ENCODE data around the gene GPC5. TPM values are rescaled to one million over a fixed set of nuclear protein-coding genes. Genes with fewer than 3 reads are reported as not detected.

Gene GPC5
- total and polyA plus RNA-seq, 10 donors = 0.04 to 0.83 (median 0.26) TPM; not detected in 3

- Histone ChIP-seq H3K27ac (no peak overlapping the region), H3K4me1 (peaks cover 0 to 7% (median 0%) of the 10 kb centered on the region in 6 donors), H3K36me3 (no peaks in the 10 kb centered on the region), H3K4me3 (no peak overlapping the region), H3K9me3 (no peaks in the 10 kb centered on the region), H3K27me3 (replicated peaks in 1 of 7) (no peaks in the 10 kb centered on the region)
- intact Hi-C loops (cut with DNase I; ENCODE audit: low total_unique reads) = no loop called here
- WGBS, 5 donors = 66 to 85% (median 78%) methylated on average over 1 of the region's 1 CpG
- no peak for DNase-seq
- no peak for TF ChIP-seq POLR2A (IDR thresholded peaks at IDR 0.05)
- no peak for TF ChIP-seq CTCF (IDR thresholded peaks at IDR 0.05 in 8 of 11, conservative IDR thresholded peaks at IDR 0.05 in 3 of 11)
- TF ChIP-seq POLR2AphosphoS5 (IDR thresholded peaks at IDR 0.05) = no peak
These were observed 1404.4 kb downstream of the GPC5 start for GRCh38 chr13:92802776-92803175.

- intact Hi-C loops (cut with DNase I; ENCODE audit: low total_unique reads) = no loop called here
- H3K9me3 ChIP-seq = no peaks in the 10 kb centered on the region
- no peaks in the 10 kb centered on the region for H3K36me3 ChIP-seq
- H3K27me3 ChIP-seq (replicated peaks in 1 of 7) = no peaks in the 10 kb centered on the region
- TF ChIP-seq POLR2AphosphoS5 (IDR thresholded peaks at IDR 0.05) = no peak
- TF ChIP-seq POLR2A (IDR thresholded peaks at IDR 0.05) = no peak
- no peak for TF ChIP-seq CTCF (IDR thresholded peaks at IDR 0.05 in 8 of 11, conservative IDR thresholded peaks at IDR 0.05 in 3 of 11)
- no peak overlapping the region for H3K27ac ChIP-seq
- H3K4me3 ChIP-seq = no peak overlapping the region
- 72 to 81% (median 77%) methylated on average over 1 of the region's 1 CpG for WGBS, 5 donors
- H3K4me1 ChIP-seq = peaks cover 0 to 7% (median 0%) of the 10 kb centered on the region in 6 donors
- DNase-seq = no peak
These were observed 1405.9 kb downstream of the GPC5 start for GRCh38 chr13:92804346-92804745.

GRCh38 chr13:92804926-92805325, 1406.5 kb downstream of the GPC5 start:
- TF ChIP-seq POLR2AphosphoS5 (IDR thresholded peaks at IDR 0.05) (no peak), CTCF (IDR thresholded peaks at IDR 0.05 in 8 of 11, conservative IDR thresholded peaks at IDR 0.05 in 3 of 11) (no peak), POLR2A (IDR thresholded peaks at IDR 0.05) (no peak)
- H3K9me3 ChIP-seq = no peaks in the 10 kb centered on the region
- no peaks in the 10 kb centered on the region for H3K27me3 ChIP-seq (replicated peaks in 1 of 7)
- H3K27ac ChIP-seq = no peak overlapping the region
- DNase-seq = no peak
- intact Hi-C loops (cut with DNase I; ENCODE audit: low total_unique reads) = no loop called here
- H3K4me3 ChIP-seq = no peak overlapping the region
- no peaks in the 10 kb centered on the region for H3K36me3 ChIP-seq
- WGBS, 5 donors = 57 to 80% (median 72%) methylated on average over 2 of the region's 2 CpGs
- peaks cover 0 to 7% (median 0%) of the 10 kb centered on the region in 6 donors for H3K4me1 ChIP-seq

GRCh38 chr13:92805766-92806165, 1407.3 kb downstream of the GPC5 start:
- H3K4me3 ChIP-seq = peak overlapping the region in 4 of 8 donors; percentile 5 to 57 (median 18)
- H3K36me3 ChIP-seq = no peaks in the 10 kb centered on the region
- TF ChIP-seq CTCF (IDR thresholded peaks at IDR 0.05 in 8 of 11, conservative IDR thresholded peaks at IDR 0.05 in 3 of 11) (no peak), POLR2AphosphoS5 (IDR thresholded peaks at IDR 0.05) (no peak), POLR2A (IDR thresholded peaks at IDR 0.05) (no peak)
- peak overlapping the region; percentile 31 to 79 (median 68) for H3K27ac ChIP-seq
- no peaks in the 10 kb centered on the region for H3K27me3 ChIP-seq (replicated peaks in 1 of 7)
- H3K9me3 ChIP-seq = peaks cover 0 to 2% (median 0%) of the 10 kb centered on the region in 8 donors
- peaks cover 0 to 7% (median 0%) of the 10 kb centered on the region in 6 donors for H3K4me1 ChIP-seq
- DNase-seq = no peak
- intact Hi-C loops (cut with DNase I; ENCODE audit: low total_unique reads) = no loop called here

Measured in spleen (tissue), 11 donors.